B cell (primary cell): ENCODE results near the gene MNT. TPM values are rescaled to one million over a fixed set of nuclear protein-coding genes. Genes with fewer than 3 reads are reported as not detected.

ENCODE experiments used
- ATAC-seq: fragments of 200-7000 bp; cut with Tn5 transposase; one replicate; pipeline ENCODE4 v1.10.0; 2021; ENCODE audit warnings: low read depth, mild to moderate bottlenecking, moderate number of reproducible peaks, moderate library complexity
- CTCF ChIA-PET: fragments of 350-600 bp; sonication (Branson Sonifier 250); formaldehyde crosslinking; loops from one replicate; lab custom pipeline; 2021; ENCODE audit warnings: antibody characterized with exemption, inconsistent platforms; lab: Charles Lee
- POLR2A ChIA-PET: fragments of 350-600 bp; sonication (Branson Sonifier 250); formaldehyde crosslinking; loops from one replicate; lab custom pipeline; 2021; ENCODE audit warnings: antibody characterized with exemption; lab: Charles Lee
- DNase-seq: peaks from one replicate; pipeline ENCODE4 v3.0.0; 2013
- H2AFZ ChIP-seq: 2 replicates; pipeline ENCODE4 v1.6.1; 2012; ENCODE audit warnings: mild to moderate bottlenecking, low read depth, low read length; ENCODE audit not compliant: insufficient read depth, poor library complexity, severe bottlenecking
- H3K27ac ChIP-seq, 2 donors: 1 replicate in 1 of 2; 2 replicates in 1 of 2; pipeline ENCODE4 v1.5.1; 2012 to 2013; ENCODE audit warnings: low read length in 2 of 2, mild to moderate bottlenecking in 2 of 2, moderate library complexity in 1 of 2
- H3K27me3 ChIP-seq, 4 experiments: fragments of 200-600 bp in 1 of 4; sonication (generic) in 1 of 4; replicated peaks in 1 of 4; 1 replicate in 2 of 4; 2 replicates in 2 of 4; pipeline versions ENCODE4 v1.6.1 to v1.7.0; 2013 to 2016; ENCODE audit warnings: low read length in 3 of 4, mild to moderate bottlenecking in 2 of 4, mixed read lengths in 1 of 4, moderate library complexity in 1 of 4; ENCODE audit not compliant: insufficient read depth in 4 of 4, control insufficient read depth in 3 of 4; ENCODE audit errors: control extremely low read depth in 1 of 4
- H3K36me3 ChIP-seq, 2 experiments: replicated peaks in 1 of 2; 1 replicate in 1 of 2; 2 replicates in 1 of 2; pipeline versions ENCODE4 v1.6.1 to v1.7.1; 2013; ENCODE audit warnings: low read length in 1 of 2; ENCODE audit not compliant: insufficient read depth in 2 of 2, control insufficient read depth in 1 of 2; ENCODE audit errors: control extremely low read depth in 1 of 2, extremely low read depth in 1 of 2
- H3K4me1 ChIP-seq, 2 donors: fragments of 200-600 bp in 1 of 2; sonication (generic) in 1 of 2; 1 replicate in 1 of 2; 2 replicates in 1 of 2; pipeline versions ENCODE4 v1.5.1 to v1.6.1; 2013 to 2017; ENCODE audit warnings: low read length in 2 of 2; ENCODE audit not compliant: control insufficient read depth in 2 of 2, insufficient read depth in 2 of 2
- H3K4me2 ChIP-seq: replicated peaks from 2 replicates; pipeline ENCODE3; 2012; ENCODE audit warnings: mild to moderate bottlenecking, low read depth, low read length; ENCODE audit not compliant: poor library complexity, severe bottlenecking
- H3K4me3 ChIP-seq, 5 experiments: fragments of 200-600 bp in 1 of 5; sonication (generic) in 1 of 5; 1 replicate in 3 of 5; 2 replicates in 2 of 5; pipeline versions ENCODE4 v1.5.1 to v1.7.0; 2011 to 2016; ENCODE audit warnings: low read length in 4 of 5, mild to moderate bottlenecking in 4 of 5, low read depth in 2 of 5, control low read depth in 1 of 5, moderate library complexity in 1 of 5; ENCODE audit not compliant: insufficient read depth in 1 of 5; ENCODE audit errors: control extremely low read depth in 1 of 5, extremely low read depth in 1 of 5
- H3K79me2 ChIP-seq: fragments of 200-600 bp; sonication (generic); one replicate; pipeline ENCODE4 v1.6.0; 2016; ENCODE audit warnings: low read length; ENCODE audit not compliant: control insufficient read depth, insufficient read depth
- H3K9ac ChIP-seq: fragments of 200-600 bp; sonication (generic); 2 replicates; pipeline ENCODE4 v1.6.1; 2017; ENCODE audit warnings: mild to moderate bottlenecking, low read length, moderate library complexity
- H3K9me3 ChIP-seq, 3 donors: one replicate each; pipeline versions ENCODE4 v1.6.1 to v1.7.1; 2013; ENCODE audit warnings: low read length in 2 of 3; ENCODE audit not compliant: control insufficient read depth in 2 of 3, insufficient read depth in 1 of 3; ENCODE audit errors: control extremely low read depth in 1 of 3
- H4K20me1 ChIP-seq: 2 replicates; pipeline ENCODE4 v1.6.0; 2012; ENCODE audit warnings: mild to moderate bottlenecking, low read length; ENCODE audit not compliant: insufficient read depth, control insufficient read depth, poor library complexity, severe bottlenecking
- H3K27ac Mint-ChIP-seq: one replicate; pipeline ENCODE4 v1.8.0; 2021; ENCODE audit warnings: mixed read lengths
- H3K27me3 Mint-ChIP-seq: one replicate; pipeline ENCODE4 v1.8.0; 2021; ENCODE audit warnings: mixed read lengths
- H3K4me1 Mint-ChIP-seq: one replicate; pipeline ENCODE4 v1.8.0; 2021; ENCODE audit warnings: mixed read lengths
- H3K4me3 Mint-ChIP-seq: one replicate; pipeline ENCODE4 v1.8.0; 2021; ENCODE audit warnings: mixed read lengths
- H3K9me3 Mint-ChIP-seq: one replicate; pipeline ENCODE4 v1.8.0; 2022; ENCODE audit warnings: mixed read lengths; ENCODE audit not compliant: insufficient read depth
- CTCF ChIP-seq: fragments of 200-600 bp; IDR thresholded peaks from one replicate; pipeline ENCODE4 v1.8.0; 2022; ENCODE audit warnings: antibody characterized with exemption, mild to moderate bottlenecking
- EZH2 ChIP-seq: IDR thresholded peaks from 2 replicates; pipeline ENCODE4 v1.6.1; 2012; ENCODE audit warnings: borderline replicate concordance, low read depth, mild to moderate bottlenecking, moderate library complexity, low read length; ENCODE audit not compliant: insufficient read depth, poor library complexity, severe bottlenecking
- WGBS: methylation state at CpG from one replicate; pipeline ENCODE4 v1.1.5; 2013; ENCODE audit warnings: missing lambda C conversion rate; ENCODE audit not compliant: insufficient coverage; 5-methylcytosine and 5-hydroxymethylcytosine counted together
- intact Hi-C: fragments of 100-400 bp; cut with micrococcal nuclease; formaldehyde crosslinking; loops from one replicate; pipeline ENCODE4 v1.10.0; 2022
- polyA plus RNA-seq: library from polyadenylated mRNA; depleted of rRNA; stranded (reverse); fragments of >200 nt; gene quantifications from 2 replicates; pipeline ENCODE4 v1.2.3, GENCODE V29; 2012
- total RNA-seq, 2 donors: library from RNA; stranded (reverse); fragments of 120-200 nt in 1 of 2; gene quantifications; 1 replicate in 1 of 2; 2 replicates in 1 of 2; pipeline versions ENCODE4 v1.2.3 to v1.2.4, GENCODE V29; 2013 to 2022

The MNT gene
- total and polyA plus RNA-seq, 2 donors (not counting 1 experiment from before 2014, with no cell fraction given) = 20.0 to 68.5 TPM

GRCh38 chr17:2376107-2376506 is 24.8 kb downstream of the MNT start:
- H3K27ac Mint-ChIP-seq = no peak overlapping the region
- peaks cover 0 to 18% of the 10 kb centered on the region in 2 experiments for H3K36me3 ChIP-seq
- DNase-seq = no peak
- no peak overlapping the region for H3K9ac ChIP-seq
- no peaks in the 10 kb centered on the region for H3K9me3 Mint-ChIP-seq
- TF ChIP-seq CTCF (no peak), EZH2 (no peak)
- no peaks in the 10 kb centered on the region for H3K79me2 ChIP-seq
- H2AFZ ChIP-seq = no peak overlapping the region
- no peaks in the 10 kb centered on the region for H3K4me1 ChIP-seq
- H3K27me3 ChIP-seq = no peaks in the 10 kb centered on the region
- H3K4me3 Mint-ChIP-seq = no peak overlapping the region
- WGBS = 95% methylated on average over 14 of the region's 14 CpGs
- no peak overlapping the region for H3K4me3 ChIP-seq
- POLR2A ChIA-PET = no interaction called here
- H4K20me1 ChIP-seq = no peaks in the 10 kb centered on the region
- ATAC-seq = no peak
- no peaks in the 10 kb centered on the region for H3K4me1 Mint-ChIP-seq
- H3K27ac ChIP-seq = no peak overlapping the region
- H3K9me3 ChIP-seq = no peaks in the 10 kb centered on the region
- no peak overlapping the region for H3K4me2 ChIP-seq
- CTCF ChIA-PET = interaction anchor here (14.1 kb wide), 1 partner anchor 38 kb away, joined by 650 read pairs; no protein-coding TSS in a partner anchor
- intact Hi-C loops = no loop called here
- no peaks in the 10 kb centered on the region for H3K27me3 Mint-ChIP-seq

GRCh38 chr17:2375406-2375805 is 25.5 kb downstream of the MNT start:
- Mint-ChIP-seq H3K27me3 (no peaks in the 10 kb centered on the region), H3K4me1 (no peaks in the 10 kb centered on the region), H3K4me3 (no peak overlapping the region), H3K9me3 (no peaks in the 10 kb centered on the region), H3K27ac (no peak overlapping the region)
- ChIA-PET POLR2A (no interaction called here), CTCF (interaction anchor here (14.1 kb wide), 1 partner anchor 39 kb away, joined by 650 read pairs; no protein-coding TSS in a partner anchor)
- Histone ChIP-seq H4K20me1 (no peaks in the 10 kb centered on the region), H2AFZ (no peak overlapping the region), H3K36me3 (peaks cover 0 to 18% of the 10 kb centered on the region in 2 experiments), H3K9ac (no peak overlapping the region), H3K4me2 (no peak overlapping the region), H3K9me3 (no peaks in the 10 kb centered on the region), H3K27me3 (no peaks in the 10 kb centered on the region), H3K4me3 (no peak overlapping the region), H3K27ac (no peak overlapping the region), H3K79me2 (no peaks in the 10 kb centered on the region), H3K4me1 (no peaks in the 10 kb centered on the region)
- DNase-seq = no peak
- ATAC-seq = no peak
- WGBS = 98% methylated on average over 19 of the region's 19 CpGs
- TF ChIP-seq CTCF (no peak), EZH2 (no peak)
- intact Hi-C loops = no loop called here
